T47D (cell line): ENCODE data around the gene GATAD2B.
"Not testable (repeated sequence)": the region's sequence is repeated elsewhere in the genome, so short reads cannot be mapped to it uniquely, and the experiment has no call there.

Experiments used
- DNase-seq, 2 experiments: peaks; one replicate each; pipeline versions ENCODE4 v3.0.0 to v3.0.0-alpha.2; 2011 to 2012; ENCODE audit warnings: low read depth in 1 of 2, low spot score in 1 of 2
- JUND ChIP-seq: IDR thresholded peaks from 2 replicates; pipeline ENCODE4 v1.6.1; 2012; ENCODE audit warnings: low read depth
- in situ Hi-C: cut with HindIII; loops from 2 replicates; pipeline ENCODE4 v1.10.0; 2016; ENCODE audit warnings: low sequenced_read_pairs, low pct_unique_long_range_greater_than_20kb

Gene GATAD2B

GRCh38 chr1:153768316-153769181, 154.2 kb downstream of the GATAD2B start:
- no peak for DNase-seq
- no peak for TF ChIP-seq JUND
- in situ Hi-C loops: no loop called here

GRCh38 chr1:153767519-153767918, 155.3 kb downstream of the GATAD2B start:
- no peak for DNase-seq
- no peak for TF ChIP-seq JUND
- in situ Hi-C loops: no loop called here

GRCh38 chr1:153766663-153767062, 156.1 kb downstream of the GATAD2B start:
- in situ Hi-C loops, DNase-seq: not testable (repeated sequence)

GRCh38 chr1:153764310-153764709, 158.5 kb downstream of the GATAD2B start:
- DNase-seq: no peak
- no peak for TF ChIP-seq JUND
- in situ Hi-C loops: no loop called here

GRCh38 chr1:153763365-153764225, 159.2 kb downstream of the GATAD2B start:
- TF ChIP-seq JUND: no peak
- in situ Hi-C loops: no loop called here
- no peak for DNase-seq

- no peak for DNase-seq
- TF ChIP-seq JUND: no peak
- in situ Hi-C loops: no loop called here
These were observed 162.3 kb downstream of the GATAD2B start for GRCh38 chr1:153760440-153760839.
